GM18519 (cell line): Measurements from ENCODE around the gene PRRX2.
"Not testable (repeated sequence)": the region's sequence is repeated elsewhere in the genome, so short reads cannot be mapped to it uniquely, and the experiment has no call there.

ENCODE experiments used
- ATAC-seq: cut with Tn5 transposase; IDR thresholded peaks from one replicate; pipeline ENCODE4 v1.9.1; 2021; ENCODE audit warnings: mild to moderate bottlenecking, moderate library complexity; ENCODE audit not compliant: unreplicated experiment, low FRiP score

PRRX2 gene

GRCh38 chr9:129750013-129750638 is 84.7 kb downstream of the PRRX2 start:
- ATAC-seq, result no peak

GRCh38 chr9:129751841-129752801 is 86.7 kb downstream of the PRRX2 start:
- no peak for ATAC-seq

- no peak for ATAC-seq
These were observed 87.7 kb downstream of the PRRX2 start, which contains the start of gene PTGES for GRCh38 chr9:129752900-129753729. TSS of gene PTGES (minus strand) at chr9:129753042. CDS start at chr9:129753012, 30 bp downstream.

GRCh38 chr9:129755151-129755550 is 89.7 kb downstream of the PRRX2 start:
- ATAC-seq, result no peak

- ATAC-seq, result no peak
These were observed 90.7 kb downstream of the PRRX2 start for GRCh38 chr9:129756191-129756590.

GRCh38 chr9:129757045-129757444 is 91.6 kb downstream of the PRRX2 start:
- ATAC-seq, result no peak

- ATAC-seq, result no peak
These were observed 93.9 kb downstream of the PRRX2 start for GRCh38 chr9:129759319-129759718.

- no peak for ATAC-seq
These were observed 94.5 kb downstream of the PRRX2 start for GRCh38 chr9:129759804-129760502.

GRCh38 chr9:129760784-129761183 is 95.3 kb downstream of the PRRX2 start:
- ATAC-seq, result not testable (repeated sequence)

GRCh38 chr9:129761293-129761900 is 96.0 kb downstream of the PRRX2 start:
- no peak for ATAC-seq

- no peak for ATAC-seq
These were observed 96.5 kb downstream of the PRRX2 start for GRCh38 chr9:129761901-129762369.

- not testable (repeated sequence) for ATAC-seq
These were observed 97.0 kb downstream of the PRRX2 start for GRCh38 chr9:129762370-129762984.

- ATAC-seq, result no peak
These were observed 97.8 kb downstream of the PRRX2 start for GRCh38 chr9:129762985-129763926.

GRCh38 chr9:129765764-129766317 is 100.4 kb downstream of the PRRX2 start:
- ATAC-seq, result no peak

- no peak for ATAC-seq
These were observed 103.0 kb downstream of the PRRX2 start for GRCh38 chr9:129768486-129768885.

GRCh38 chr9:129769669-129770068 is 104.2 kb downstream of the PRRX2 start:
- no peak for ATAC-seq

GRCh38 chr9:129770741-129771140 is 105.3 kb downstream of the PRRX2 start:
- no peak for ATAC-seq
